ENCODE results near the gene LAMTOR5.
"Not testable (repeated sequence)": the region's sequence is repeated elsewhere in the genome, so short reads cannot be mapped to it uniquely, and the experiment has no call there.

LAMTOR5 gene

DNA sequence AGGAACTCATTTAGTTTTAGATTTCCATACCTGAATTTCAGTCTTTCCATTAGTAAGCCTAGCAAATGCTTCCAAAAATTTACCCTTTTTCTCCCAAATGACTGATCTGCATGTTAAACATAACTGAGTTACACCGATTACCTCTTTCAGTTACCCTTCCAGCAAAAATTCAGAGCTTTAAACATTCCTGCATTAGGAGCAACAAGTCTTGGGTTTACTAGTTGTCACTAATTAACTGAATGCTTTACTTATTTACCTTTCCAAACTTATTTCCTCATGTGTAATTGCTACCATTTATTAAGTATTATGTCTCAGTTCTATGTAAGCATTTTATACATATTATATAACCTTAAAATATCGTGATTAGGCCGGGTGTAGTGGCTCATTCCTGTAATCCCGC is 3.1 kb downstream of the LAMTOR5 start:
- no peak for DNase-seq (ENCODE audit: low read depth)
- no peak overlapping the region for H3K4me3 ChIP-seq (ENCODE audit: low read depth, low read length)
- no peak for TF ChIP-seq CTCF (conservative IDR thresholded peaks at IDR 0.05; ENCODE audit: low read depth, low read length)

- H3K4me3 ChIP-seq (ENCODE audit: low read depth, low read length), result no peak overlapping the region
- DNase-seq (ENCODE audit: low read depth), result no peak
- TF ChIP-seq CTCF (conservative IDR thresholded peaks at IDR 0.05; ENCODE audit: low read depth, low read length), result no peak
Observed at GRCh38 chr1:110403805-110404204, 3.7 kb downstream of the LAMTOR5 start.

DNA sequence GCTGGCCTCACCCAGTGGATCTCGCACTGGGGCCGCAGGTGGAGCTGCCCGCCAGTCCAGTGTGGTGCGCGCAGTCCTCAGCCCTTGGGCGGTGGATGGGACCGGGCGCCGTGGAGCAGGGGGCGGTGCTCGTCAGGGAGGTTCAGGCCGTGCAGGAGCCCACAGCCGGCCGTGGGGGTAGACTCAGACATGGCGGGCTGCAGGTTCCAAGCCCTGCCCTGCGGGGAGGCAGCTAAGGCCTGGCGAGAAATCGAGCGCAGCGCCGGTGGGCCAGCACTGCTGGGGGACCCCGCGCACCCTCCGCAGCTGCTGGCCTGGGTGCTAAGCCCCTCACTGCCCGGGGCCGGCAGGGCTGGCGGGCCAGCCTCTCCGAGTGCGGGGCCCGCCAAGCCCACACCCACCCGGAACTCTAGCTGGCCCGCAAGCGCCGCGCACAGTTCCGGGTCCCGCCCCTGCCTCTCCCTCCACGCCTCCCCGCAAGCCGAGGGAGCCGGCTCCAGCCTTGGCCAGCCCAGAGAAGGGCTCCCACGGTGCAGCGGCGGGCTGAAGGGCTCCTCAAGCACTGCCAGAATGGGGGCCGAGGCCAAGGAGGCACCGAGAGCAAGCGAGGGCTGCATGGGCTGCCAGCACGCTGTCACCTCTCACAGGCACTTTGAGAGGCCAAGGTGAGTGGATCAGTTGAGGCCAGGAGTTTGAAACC is 11.1 kb downstream of the LAMTOR5 start:
- H3K4me3 ChIP-seq (ENCODE audit: low read depth, low read length), result not testable (repeated sequence)

DNA sequence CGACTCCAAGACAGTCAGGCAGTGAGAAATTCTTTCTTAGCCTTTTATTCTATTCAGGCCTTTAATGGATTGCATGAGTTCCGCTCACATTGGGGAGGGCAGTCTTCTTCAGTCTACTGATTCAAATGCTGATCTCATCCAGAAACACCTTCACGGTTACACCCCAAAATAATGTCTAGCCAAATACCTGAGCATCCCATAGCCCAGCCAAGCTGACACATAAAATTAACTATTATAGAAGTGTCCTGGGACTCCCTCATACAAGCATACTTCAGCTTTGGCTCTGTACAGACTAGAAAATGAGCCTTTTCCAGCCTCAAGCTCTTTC is 13.0 kb downstream of the LAMTOR5 start:
- no peak for TF ChIP-seq CTCF (conservative IDR thresholded peaks at IDR 0.05; ENCODE audit: low read depth, low read length)
- no peak overlapping the region for H3K4me3 ChIP-seq (ENCODE audit: low read depth, low read length)
- no peak for DNase-seq (ENCODE audit: low read depth)

More for the DNA sequence above, 11.1 kb downstream of the LAMTOR5 start:
- DNase-seq (ENCODE audit: low read depth), result not testable (repeated sequence)

DNA sequence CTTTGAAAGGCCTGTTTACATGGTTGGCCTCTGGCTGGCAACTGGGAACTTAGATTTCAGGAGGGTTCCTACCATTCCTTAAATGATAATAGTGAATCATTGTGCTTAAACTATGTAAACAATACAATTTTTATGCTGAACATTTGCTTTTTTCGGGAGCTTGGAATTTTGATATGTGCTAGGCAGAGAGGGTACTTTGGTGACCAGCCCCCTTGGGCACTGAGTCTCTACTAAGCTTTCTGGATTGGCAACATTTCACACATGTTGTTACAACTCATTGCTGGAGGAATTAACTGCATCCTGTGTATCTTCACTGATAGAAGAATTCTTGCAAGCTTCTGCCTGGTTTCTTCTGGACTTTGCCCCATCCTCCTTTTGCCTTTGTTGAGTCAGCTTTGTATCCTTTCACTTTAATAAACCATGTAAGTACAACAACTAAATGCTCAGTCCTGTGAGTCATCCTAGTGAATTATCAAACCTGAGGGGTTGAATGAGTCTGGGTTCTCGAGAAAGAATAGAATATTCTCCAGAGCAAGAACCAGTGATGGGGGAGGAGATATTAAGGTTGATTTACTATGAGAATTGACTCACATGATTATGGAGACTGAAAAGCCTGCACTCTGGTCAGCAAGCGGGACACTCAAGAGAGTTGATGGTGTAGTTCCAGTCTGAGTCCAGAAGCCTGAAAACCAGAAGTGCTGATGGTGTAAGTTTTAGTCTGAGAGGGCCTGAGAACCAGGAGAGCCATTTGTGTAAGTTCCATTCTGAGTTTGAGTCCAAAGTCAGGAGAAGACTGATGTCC is 13.6 kb downstream of the LAMTOR5 start:
- peak; percentile 87 for DNase-seq (ENCODE audit: low read depth)
- H3K4me3 ChIP-seq (ENCODE audit: low read depth, low read length), result no peak overlapping the region
- no peak for TF ChIP-seq CTCF (conservative IDR thresholded peaks at IDR 0.05; ENCODE audit: low read depth, low read length)

GRCh38 chr1:110393286-110393685 is 14.2 kb downstream of the LAMTOR5 start:
- no peak for TF ChIP-seq CTCF (conservative IDR thresholded peaks at IDR 0.05; ENCODE audit: low read depth, low read length)
- H3K4me3 ChIP-seq (ENCODE audit: low read depth, low read length), result no peak overlapping the region
- DNase-seq (ENCODE audit: low read depth), result peak; percentile 34

GRCh38 chr1:110390692-110391245 is 16.7 kb downstream of the LAMTOR5 start, which contains the start of gene SLC16A4:
TSS of gene SLC16A4 (minus strand) at chr1:110391026. CDS start at chr1:110389323, 1,703 bp downstream.
- DNase-seq (ENCODE audit: low read depth), result peak; percentile 86
- no peak for TF ChIP-seq CTCF (conservative IDR thresholded peaks at IDR 0.05; ENCODE audit: low read depth, low read length)
- peak within 1 kb of the TSS; percentile 54 for H3K4me3 ChIP-seq (ENCODE audit: low read depth, low read length)
